Activated gamma-delta T cell treated with Interleukin-2 at 50 U/mL for 16 hours (primary cell): ENCODE results near the gene LMO3.

Experiments
- DNase-seq: peaks from one replicate; pipeline ENCODE4 v3.0.0-alpha.2; 2020

Gene LMO3

GRCh38 chr12:16606117-16606200 is at the start of gene LMO3:
Gene LMO3 (minus strand): TSS chr12:16606162. CDS start chr12:16600860, 5,302 bp downstream.
- no peak for DNase-seq

DNA sequence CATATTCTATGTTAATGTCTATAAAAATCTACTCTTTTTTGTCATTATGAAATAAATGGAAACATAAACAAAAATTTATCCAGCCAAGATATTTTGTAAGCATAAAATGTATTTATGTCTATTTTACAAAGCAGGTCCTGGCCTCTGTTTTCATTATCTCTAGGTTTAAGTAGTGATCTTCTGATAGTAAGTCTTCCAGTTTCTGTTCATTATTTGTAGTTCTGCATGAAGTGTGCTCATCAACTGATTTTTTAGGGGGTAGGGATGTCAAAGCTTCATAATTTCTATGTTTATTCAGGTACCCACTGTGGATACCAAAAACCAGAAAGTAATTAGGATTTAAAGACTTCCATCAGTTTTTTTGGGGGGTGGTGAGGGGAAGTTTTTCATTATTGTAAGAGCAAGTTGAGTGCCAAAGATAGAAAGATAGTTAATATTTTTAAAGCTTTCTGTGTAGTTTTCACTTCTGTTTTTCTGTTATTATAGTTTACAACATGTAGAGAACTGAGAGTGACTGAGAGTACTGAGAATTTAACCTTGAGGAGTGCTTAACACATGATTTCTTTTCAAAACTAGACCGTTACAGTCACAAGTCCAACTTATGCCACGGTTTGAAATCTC is 30.6 kb upstream of the LMO3 start:
- DNase-seq = no peak

DNA sequence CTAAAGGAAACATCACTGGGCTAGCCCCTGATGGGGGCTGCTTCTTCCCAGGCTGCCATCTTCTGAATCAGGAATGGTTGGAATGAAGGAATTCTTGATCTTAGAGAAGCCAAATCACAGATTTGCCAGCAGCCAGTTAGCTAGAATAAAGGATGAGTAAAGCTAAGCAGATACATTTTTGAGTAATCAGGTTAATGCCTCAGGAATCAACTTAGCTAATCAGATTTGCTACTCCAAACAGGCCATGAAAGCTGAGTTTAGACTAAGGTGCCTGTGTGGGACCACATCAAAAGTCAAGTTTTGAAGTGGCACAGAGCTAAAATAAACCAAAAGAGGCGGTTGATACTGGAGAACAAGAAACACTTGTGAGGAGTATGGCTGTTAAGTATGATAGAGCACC is 28.8 kb upstream of the LMO3 start:
- DNase-seq = no peak

DNA sequence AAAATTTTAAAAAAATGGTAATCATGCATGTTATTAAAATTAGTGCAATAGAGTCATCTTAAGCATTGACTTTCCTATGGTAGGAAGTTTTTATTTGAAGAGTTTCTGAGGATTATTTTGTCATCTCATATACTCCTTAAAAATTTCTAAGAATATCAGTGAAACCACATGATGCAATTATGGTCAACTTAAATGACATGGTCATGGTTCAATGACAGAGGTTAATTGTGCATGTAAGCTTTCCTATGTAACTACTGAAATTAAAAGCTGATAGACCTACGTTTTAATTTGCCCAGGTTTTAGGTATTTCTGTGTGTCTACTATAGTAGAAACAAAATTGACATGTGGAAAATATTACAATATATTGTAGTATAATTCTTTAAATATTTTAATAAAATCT is 21.0 kb upstream of the LMO3 start:
- DNase-seq = no peak

DNA sequence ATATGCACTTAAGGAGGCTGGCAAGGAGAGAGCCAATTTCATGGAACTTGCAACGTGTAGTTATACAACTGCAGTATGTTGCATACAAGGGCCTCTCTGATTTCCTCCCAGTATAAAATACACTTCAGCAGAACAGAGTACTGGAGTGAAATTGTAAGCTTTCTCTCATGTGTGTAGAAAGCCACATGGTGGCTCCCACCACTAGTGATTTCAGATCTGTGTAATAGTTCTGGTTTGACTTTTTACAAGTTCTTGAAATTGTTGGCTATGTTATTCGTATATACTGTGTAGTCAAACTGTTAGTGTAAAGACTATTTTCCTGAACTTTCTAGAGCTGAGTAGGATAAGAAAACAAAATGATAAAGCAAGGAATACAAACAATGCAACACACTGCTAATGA is 16.4 kb upstream of the LMO3 start:
- DNase-seq = no peak

DNA sequence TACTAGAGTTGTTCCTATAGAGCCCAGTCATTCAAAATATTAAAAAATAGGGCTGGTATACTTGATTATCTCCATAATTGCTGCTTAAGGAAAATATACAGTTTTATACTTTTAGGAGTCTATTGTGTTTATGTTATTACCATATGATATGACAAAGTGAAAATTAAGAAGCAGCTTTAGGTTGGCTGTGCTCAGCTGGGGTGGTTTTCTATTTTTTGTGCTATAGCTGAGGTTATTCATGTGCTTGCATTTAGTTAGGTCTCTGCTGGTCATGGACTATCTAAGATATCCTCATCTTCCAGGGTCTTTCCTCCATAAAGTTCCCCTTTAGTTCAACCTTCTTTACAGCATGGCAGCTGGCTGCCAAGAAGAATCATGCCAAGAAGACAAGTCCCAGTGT is 13.6 kb upstream of the LMO3 start:
- no peak for DNase-seq

DNA sequence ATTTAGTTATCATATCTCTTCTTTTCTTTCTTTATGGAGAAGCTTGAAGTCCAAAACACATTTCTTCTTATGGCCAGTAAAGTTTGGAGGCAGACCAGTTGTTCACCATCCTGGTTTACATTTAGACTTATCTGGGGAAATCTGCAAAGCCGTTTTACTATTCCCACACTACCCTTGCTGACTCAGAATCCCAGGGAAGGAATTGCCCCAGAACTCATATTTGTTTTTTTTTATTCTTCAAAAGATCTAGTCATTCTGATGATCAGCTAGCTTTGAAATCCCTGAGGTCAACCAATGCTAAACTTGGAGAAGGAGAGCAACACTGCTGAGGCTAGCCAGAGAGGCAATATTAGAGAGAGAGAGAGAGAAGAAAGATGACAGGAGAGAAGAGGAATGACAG is 12.3 kb upstream of the LMO3 start:
- DNase-seq = no peak

DNA sequence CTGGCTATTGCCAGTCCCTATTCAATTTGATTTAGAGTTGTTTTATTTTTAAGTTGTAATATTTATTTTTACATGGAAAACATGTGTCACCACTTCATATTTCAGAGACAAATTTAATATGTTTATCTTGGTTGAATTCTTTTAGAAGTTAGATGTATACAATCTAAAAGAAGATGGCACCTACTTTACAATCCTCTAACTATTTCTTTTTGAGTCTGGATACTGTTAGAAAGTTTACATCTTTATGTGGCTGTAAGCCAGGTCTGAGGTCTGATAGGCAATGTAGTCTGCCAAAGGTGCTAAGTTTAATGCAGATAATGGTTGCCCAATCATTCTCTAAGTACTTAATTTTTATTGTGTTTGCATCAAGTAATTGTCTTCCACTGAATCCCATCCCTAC is 7.2 kb upstream of the LMO3 start:
- no peak for DNase-seq

DNA sequence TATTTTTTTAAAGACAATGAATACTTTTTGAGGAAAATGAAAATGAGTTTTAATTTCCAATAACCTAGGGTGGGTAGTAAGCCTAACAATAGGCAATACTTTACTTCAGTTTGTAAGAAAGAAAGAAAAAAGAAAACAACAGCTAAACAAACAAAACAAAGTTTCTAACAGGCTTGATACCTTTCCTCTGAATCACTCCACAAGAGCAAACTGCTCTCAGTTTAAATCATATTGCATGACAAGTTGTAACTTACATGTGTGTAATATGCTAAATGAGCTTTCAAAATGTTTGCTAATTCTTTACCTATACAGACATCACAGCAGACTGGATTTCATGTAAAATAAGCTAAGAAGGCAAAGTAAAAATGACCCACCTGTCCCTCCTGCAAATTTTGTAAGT is 6.7 kb upstream of the LMO3 start:
- no peak for DNase-seq

GRCh38 chr12:16611146-16611545 is 5.2 kb upstream of the LMO3 start:
- no peak for DNase-seq

DNA sequence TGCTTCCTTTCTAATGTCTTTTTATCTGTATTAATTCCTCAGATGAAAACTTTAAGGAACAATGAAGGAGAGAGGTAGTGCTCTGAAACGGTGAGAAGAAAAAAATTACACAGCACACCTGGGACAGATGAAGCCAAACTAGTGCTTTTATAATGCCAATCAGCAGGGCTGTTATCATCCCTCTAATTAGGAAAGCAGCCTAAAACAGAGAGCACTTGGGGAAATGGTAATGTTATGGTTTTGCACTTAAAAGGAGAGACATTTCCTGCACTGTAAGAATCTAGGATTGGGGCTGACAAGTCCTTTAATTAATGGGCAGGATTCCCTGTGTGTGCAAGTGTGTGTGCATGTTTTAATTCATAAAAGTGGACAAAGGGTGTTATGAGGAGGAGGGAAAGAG is 4.8 kb upstream of the LMO3 start:
- DNase-seq = no peak

DNA sequence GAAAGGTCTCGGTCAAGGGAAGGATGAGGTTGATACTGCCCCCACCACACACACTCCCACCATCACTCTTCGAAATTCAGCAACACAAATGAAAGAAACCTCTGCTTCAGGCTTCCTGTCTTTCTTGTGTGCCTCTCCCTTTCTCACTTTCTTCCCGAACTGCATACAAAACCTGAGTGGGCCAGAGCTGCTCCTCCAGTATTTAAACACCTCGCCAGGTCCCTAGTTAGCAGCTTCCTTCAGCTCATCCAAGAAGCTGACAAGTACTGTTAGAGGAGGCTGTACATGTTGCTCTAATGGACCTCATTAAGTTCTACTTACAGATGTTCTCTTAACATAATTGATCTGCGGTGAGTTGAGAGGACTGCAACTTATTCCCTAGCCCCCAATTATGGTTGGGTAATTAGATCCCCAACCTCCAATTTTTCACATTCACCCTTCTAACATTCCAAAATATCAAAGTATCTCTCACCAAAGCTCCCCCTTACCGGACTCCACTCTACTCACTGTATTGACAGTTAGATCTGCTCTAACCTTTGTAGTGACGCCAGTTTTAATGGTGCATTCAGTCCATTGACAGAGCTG is 4.1 kb upstream of the LMO3 start:
- no peak for DNase-seq

- DNase-seq = no peak
Measured at GRCh38 chr12:16608946-16609539, 3.1 kb upstream of the LMO3 start.

DNA sequence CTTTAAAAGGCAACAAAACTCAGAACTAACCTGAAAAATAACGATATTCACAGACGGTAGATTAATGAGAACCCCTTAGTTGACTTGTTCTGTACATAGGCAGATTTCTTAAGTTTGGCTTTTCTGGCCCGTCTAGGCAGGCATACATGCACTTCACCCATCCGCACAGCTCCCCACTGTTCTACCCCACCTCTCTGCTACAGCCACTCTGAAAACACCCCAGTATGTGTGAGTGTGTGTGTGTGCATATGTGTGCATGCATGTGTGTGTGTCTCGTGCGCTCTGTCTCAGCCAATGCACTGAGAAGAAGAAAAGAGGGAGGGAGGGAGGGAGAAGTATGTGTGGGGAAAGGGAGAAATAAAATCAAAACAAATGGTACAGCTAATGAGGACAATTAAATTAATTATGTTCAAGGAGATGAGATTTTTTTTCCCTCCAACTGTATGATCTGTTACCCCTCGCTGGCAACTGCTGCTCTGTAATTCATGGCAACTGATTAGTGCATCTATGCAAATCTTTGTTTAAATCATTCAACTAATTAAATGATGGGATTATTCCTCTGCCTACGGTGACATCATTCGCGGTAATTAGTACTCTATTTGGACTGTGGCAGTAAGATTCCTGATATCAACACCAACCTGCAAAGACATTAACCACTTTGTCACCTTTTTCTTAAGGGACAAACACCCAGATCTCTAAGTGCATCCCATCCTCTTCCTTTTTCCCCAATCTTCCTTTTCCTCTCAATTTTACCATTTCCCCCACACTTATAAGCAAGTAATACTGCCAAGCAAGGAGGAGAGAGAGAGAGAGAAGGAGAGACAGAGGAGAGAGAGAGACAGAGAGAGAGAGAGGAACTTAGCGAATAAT is 2.2 kb upstream of the LMO3 start:
- no peak for DNase-seq

GRCh38 chr12:16606991-16607390 is 1.0 kb upstream of the LMO3 start:
- DNase-seq = no peak

GRCh38 chr12:16606201-16606849 is 363 bp upstream of the LMO3 start:
- no peak for DNase-seq

DNA sequence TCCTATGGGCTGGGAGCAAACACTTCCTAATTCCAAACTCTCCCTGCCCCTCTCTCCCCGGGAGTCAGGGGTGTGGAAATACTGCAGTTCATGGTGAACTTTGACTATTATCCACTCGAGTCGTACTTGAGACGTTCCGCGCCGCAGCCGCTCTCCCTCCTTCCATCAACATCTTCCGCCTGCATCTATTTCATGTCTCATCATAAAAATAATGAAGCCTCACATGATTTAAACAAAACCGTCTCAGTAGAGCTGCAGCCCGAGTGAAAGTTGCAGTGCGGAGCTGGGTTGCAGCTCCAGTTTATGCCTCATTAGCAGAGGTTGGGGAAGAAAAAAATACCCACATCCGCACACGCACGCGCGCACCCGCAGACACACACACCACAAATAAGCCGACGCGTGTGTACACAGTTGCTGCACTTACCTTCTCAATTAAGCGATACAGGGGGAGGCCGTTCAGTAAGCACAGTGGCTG is 283 bp downstream of the LMO3 start:
- no peak for DNase-seq

DNA sequence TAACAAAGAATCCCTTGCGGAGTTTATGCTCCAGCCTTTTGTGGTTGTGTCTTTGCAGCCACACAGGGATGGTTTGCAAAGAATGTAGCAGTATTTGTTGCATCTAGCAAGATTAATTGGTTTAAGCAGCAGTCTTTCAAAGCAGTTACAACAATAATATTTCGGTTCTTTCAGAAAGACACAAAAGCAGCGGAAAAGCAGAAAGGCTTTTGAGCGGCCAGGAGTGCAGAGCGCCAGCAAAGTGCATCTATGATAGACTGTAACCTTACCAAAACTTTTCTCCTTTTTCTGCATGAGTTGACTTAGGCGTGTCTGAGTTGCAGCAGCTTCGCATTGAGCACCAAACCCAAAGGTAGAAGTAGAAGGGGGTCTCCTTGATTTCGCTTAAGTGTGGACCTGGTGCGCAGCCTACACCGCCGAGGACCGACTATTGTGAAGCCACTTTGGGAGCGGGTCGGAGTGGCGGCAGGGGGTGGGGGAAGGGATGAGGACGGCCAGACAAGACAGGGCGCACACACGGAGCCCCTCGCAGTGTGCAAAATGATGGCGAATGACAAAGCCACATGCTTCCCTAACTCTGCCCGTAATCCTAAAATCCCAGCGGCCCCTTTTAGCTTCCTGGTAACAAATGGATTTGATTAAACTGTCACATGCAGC is 1.2 kb downstream of the LMO3 start:
- no peak for DNase-seq

- no peak for DNase-seq
Measured at GRCh38 chr12:16603916-16604575, 1.9 kb downstream of the LMO3 start.

- DNase-seq = no peak
Measured at GRCh38 chr12:16603260-16603915, 2.6 kb downstream of the LMO3 start.

GRCh38 chr12:16602412-16602811 is 3.5 kb downstream of the LMO3 start:
- no peak for DNase-seq

- DNase-seq = no peak
Measured at GRCh38 chr12:16600525-16600924, 5.4 kb downstream of the LMO3 start.
